ENCODE measurements around the gene TRIML1.

The TRIML1 gene

GRCh38 chr4:188187106-188187505 is 47.9 kb downstream of the TRIML1 start:
- TF ChIP-seq CTCF (IDR thresholded peaks at IDR 0.05; ENCODE audit: low read depth, low read length, missing control alignments) = no peak
- in situ Hi-C loops (cut with HindIII; ENCODE audit: low sequenced_read_pairs) = no loop called here
- DNase-seq (ENCODE audit: low read depth) = no peak
- H3K4me3 ChIP-seq (ENCODE audit: low read depth, low read length) = no peak overlapping the region

- DNase-seq (ENCODE audit: low read depth) = no peak
- no peak overlapping the region for H3K4me3 ChIP-seq (ENCODE audit: low read depth, low read length)
- in situ Hi-C loops (cut with HindIII; ENCODE audit: low sequenced_read_pairs) = no loop called here
- no peak for TF ChIP-seq CTCF (IDR thresholded peaks at IDR 0.05; ENCODE audit: low read depth, low read length, missing control alignments)
Observed at GRCh38 chr4:188190461-188190860, 51.2 kb downstream of the TRIML1 start.

GRCh38 chr4:188194421-188194820 is 55.2 kb downstream of the TRIML1 start:
- in situ Hi-C loops (cut with HindIII; ENCODE audit: low sequenced_read_pairs) = no loop called here
- DNase-seq (ENCODE audit: low read depth) = no peak
- TF ChIP-seq CTCF (IDR thresholded peaks at IDR 0.05; ENCODE audit: low read depth, low read length, missing control alignments) = no peak
- no peak overlapping the region for H3K4me3 ChIP-seq (ENCODE audit: low read depth, low read length)

GRCh38 chr4:188195389-188195985 is 56.2 kb downstream of the TRIML1 start:
- TF ChIP-seq CTCF (IDR thresholded peaks at IDR 0.05; ENCODE audit: low read depth, low read length, missing control alignments) = no peak
- DNase-seq (ENCODE audit: low read depth) = no peak
- no peak overlapping the region for H3K4me3 ChIP-seq (ENCODE audit: low read depth, low read length)
- in situ Hi-C loops (cut with HindIII; ENCODE audit: low sequenced_read_pairs) = no loop called here

- TF ChIP-seq CTCF (IDR thresholded peaks at IDR 0.05; ENCODE audit: low read depth, low read length, missing control alignments) = no peak
- in situ Hi-C loops (cut with HindIII; ENCODE audit: low sequenced_read_pairs) = no loop called here
- no peak for DNase-seq (ENCODE audit: low read depth)
- H3K4me3 ChIP-seq (ENCODE audit: low read depth, low read length) = no peak overlapping the region
Observed at GRCh38 chr4:188196134-188196735, 57.0 kb downstream of the TRIML1 start.

Data from astrocyte of the cerebellum (primary cell).